SU-DHL-6 (cell line): Measurements from ENCODE around the gene OR10A6.
A peak's percentile ranks its signal among the peaks of the same experiment; 100 is the strongest.

Experiments
- EZH2phosphoT487 ChIP-seq: fragments of 200-600 bp; sonication (generic), shearing (Covaris generic); conservative IDR thresholded peaks from 2 replicates; pipeline ENCODE4 v1.6.1; 2018; ENCODE audit warnings: mild to moderate bottlenecking, antibody characterized with exemption, low read length, moderate library complexity, mixed read lengths
- TF ChIP-seq, protein P1 (sequence below): fragments of 200-600 bp; sonication (generic); IDR thresholded peaks from one replicate; pipeline ENCODE4 v1.5.1; 2017; ENCODE audit warnings: antibody characterized with exemption, mild to moderate bottlenecking, low read length, moderate library complexity; ENCODE audit not compliant: insufficient read depth, poor library complexity, severe bottlenecking

DNA sequence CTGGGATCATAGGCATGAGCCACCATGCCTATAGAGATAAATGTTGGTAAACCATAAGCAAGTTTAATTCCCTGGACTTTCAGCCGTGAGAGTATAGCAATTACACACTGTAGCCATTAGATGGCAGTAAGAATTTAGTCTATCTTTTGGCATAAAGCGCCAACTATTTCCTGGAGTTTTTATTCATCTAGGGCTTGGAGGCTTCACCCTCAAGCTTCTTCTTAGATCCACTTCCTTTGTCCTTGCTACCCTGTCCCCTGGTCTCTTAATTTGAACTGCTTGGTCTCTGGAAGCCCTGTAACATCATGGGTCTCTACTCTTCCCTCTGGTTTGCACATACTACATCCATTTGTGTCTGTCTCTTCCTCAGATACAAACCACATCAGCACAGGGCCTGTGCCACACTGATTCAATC is 38.2 kb downstream of the OR10A6 start:
- TF ChIP-seq, protein P1, sequence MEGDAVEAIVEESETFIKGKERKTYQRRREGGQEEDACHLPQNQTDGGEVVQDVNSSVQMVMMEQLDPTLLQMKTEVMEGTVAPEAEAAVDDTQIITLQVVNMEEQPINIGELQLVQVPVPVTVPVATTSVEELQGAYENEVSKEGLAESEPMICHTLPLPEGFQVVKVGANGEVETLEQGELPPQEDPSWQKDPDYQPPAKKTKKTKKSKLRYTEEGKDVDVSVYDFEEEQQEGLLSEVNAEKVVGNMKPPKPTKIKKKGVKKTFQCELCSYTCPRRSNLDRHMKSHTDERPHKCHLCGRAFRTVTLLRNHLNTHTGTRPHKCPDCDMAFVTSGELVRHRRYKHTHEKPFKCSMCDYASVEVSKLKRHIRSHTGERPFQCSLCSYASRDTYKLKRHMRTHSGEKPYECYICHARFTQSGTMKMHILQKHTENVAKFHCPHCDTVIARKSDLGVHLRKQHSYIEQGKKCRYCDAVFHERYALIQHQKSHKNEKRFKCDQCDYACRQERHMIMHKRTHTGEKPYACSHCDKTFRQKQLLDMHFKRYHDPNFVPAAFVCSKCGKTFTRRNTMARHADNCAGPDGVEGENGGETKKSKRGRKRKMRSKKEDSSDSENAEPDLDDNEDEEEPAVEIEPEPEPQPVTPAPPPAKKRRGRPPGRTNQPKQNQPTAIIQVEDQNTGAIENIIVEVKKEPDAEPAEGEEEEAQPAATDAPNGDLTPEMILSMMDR = peak; percentile 78
- TF ChIP-seq EZH2phosphoT487 = no peak
